Stimulated activated effector memory CD8-positive, alpha-beta T cell treated with anti-CD3 and anti-CD28 coated beads, Interleukin-12 subunit alpha, Interleukin-12 subunit beta, amount 100 ng/mL, for 72 hours (primary cell): ENCODE measurements around the gene FBXW10.
"Not testable (repeated sequence)": the region's sequence is repeated elsewhere in the genome, so short reads cannot be mapped to it uniquely, and the experiment has no call there.

ENCODE experiments used
- ATAC-seq: fragments of 150-1000 bp; cut with Tn5 transposase; 2 replicates; pipeline ENCODE4 v1.10.0; 2021
- DNase-seq, 2 donors: peaks; one replicate each; pipeline ENCODE4 v3.0.0; 2021 to 2022; ENCODE audit warnings: low spot score in 2 of 2
- H3K27ac Mint-ChIP-seq: one replicate; pipeline ENCODE4 v1.8.0; 2022; ENCODE audit warnings: mild to moderate bottlenecking, mixed read lengths
- H3K36me3 Mint-ChIP-seq: one replicate; pipeline ENCODE4 v1.8.0; 2022; ENCODE audit warnings: mild to moderate bottlenecking, mixed read lengths
- H3K4me1 Mint-ChIP-seq: one replicate; pipeline ENCODE4 v1.8.0; 2022; ENCODE audit warnings: mixed read lengths
- H3K4me3 Mint-ChIP-seq: one replicate; pipeline ENCODE4 v1.8.0; 2022; ENCODE audit warnings: mild to moderate bottlenecking, mixed read lengths
- H3K9me3 Mint-ChIP-seq: one replicate; pipeline ENCODE4 v1.8.0; 2022; ENCODE audit warnings: mixed read lengths

FBXW10 gene, protein sequence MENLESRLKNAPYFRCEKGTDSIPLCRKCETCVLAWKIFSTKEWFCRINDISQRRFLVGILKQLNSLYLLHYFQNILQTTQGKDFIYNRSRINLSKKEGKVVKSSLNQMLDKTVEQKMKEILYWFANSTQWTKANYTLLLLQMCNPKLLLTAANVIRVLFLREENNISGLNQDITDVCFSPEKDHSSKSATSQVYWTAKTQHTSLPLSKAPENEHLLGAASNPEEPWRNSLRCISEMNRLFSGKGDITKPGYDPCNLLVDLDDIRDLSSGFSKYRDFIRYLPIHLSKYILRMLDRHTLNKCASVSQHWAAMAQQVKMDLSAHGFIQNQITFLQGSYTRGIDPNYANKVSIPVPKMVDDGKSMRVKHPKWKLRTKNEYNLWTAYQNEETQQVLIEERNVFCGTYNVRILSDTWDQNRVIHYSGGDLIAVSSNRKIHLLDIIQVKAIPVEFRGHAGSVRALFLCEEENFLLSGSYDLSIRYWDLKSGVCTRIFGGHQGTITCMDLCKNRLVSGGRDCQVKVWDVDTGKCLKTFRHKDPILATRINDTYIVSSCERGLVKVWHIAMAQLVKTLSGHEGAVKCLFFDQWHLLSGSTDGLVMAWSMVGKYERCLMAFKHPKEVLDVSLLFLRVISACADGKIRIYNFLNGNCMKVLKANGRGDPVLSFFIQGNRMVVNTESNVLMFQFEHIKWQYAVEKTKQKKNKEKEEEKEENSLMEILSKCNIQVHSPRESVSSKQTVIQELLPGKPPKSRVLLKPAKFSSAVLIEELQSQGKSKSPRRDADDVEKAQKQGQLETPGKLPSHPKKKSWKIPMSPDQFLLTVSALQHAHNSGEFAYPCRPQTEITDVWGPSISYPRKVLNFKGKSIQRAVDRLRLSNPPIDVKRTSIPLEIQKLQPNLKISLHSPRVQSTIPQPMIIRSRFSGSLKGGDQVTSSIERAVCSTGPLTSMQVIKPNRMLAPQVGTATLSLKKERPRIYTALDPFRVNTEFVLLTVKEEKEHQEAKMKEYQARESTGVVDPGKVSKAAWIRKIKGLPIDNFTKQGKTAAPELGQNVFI

DNA sequence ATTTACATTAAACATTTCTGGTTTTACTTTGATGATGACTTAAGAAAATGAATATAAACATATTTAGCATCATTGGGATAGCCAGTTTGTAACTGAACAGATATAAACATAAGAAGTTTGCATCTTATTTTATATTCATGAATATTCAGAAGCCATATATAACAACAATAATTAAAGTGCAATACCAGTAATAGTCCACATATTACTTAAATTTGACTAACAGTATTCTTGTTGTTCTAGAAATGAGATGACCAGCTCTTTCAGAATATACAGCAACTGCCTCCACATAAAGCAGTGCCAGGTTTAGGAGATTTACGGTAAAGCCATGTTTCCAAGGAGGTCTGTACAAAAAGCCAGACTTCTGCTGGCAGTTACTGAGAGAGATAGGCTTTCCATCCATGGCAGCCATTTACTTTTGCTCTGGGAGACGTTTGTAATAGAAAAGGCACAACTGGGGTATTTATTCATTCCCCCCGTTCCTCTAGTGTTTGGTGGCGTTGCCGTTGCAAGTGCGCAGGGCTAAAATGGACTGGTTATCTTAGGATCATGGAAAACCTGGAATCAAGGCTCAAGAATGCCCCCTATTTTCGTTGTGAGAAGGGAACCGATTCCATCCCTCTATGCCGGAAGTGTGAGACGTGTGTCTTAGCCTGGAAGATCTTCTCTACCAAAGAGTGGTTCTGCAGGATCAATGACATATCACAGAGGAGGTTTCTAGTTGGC, at the start of gene FBXW10:
TSS of gene FBXW10 (plus strand) at position 356 of the 723 bp plus-strand sequence. CDS start at position 547, 191 bp downstream.
- not testable (repeated sequence) for H3K4me1 Mint-ChIP-seq, H3K36me3 Mint-ChIP-seq, DNase-seq, H3K4me3 Mint-ChIP-seq, H3K27ac Mint-ChIP-seq, H3K9me3 Mint-ChIP-seq, ATAC-seq

DNA sequence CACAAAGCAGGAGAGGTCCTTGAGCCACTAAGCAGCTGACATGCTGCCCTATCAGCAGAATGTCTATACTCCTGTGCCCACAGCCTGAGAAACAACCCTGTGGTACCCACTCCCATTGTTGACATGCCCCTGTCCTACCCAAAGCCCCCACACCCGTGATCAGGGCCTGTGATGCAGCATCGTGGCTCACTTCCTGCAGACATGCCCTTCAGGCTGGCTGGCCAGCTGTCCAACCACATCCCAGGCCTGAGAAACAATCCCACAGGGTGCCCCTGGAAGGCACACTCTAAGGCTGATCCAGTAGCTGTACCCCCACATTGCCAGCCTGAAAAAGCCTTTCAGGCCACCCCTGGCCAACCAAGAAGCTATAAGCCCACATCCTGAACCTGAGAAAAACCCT, 48.7 kb upstream of the FBXW10 start:
- DNase-seq, H3K27ac Mint-ChIP-seq, H3K9me3 Mint-ChIP-seq, H3K36me3 Mint-ChIP-seq, ATAC-seq, H3K4me3 Mint-ChIP-seq: not testable (repeated sequence)
- H3K4me1 Mint-ChIP-seq = peaks cover 17% of the 10 kb centered on the region

DNA sequence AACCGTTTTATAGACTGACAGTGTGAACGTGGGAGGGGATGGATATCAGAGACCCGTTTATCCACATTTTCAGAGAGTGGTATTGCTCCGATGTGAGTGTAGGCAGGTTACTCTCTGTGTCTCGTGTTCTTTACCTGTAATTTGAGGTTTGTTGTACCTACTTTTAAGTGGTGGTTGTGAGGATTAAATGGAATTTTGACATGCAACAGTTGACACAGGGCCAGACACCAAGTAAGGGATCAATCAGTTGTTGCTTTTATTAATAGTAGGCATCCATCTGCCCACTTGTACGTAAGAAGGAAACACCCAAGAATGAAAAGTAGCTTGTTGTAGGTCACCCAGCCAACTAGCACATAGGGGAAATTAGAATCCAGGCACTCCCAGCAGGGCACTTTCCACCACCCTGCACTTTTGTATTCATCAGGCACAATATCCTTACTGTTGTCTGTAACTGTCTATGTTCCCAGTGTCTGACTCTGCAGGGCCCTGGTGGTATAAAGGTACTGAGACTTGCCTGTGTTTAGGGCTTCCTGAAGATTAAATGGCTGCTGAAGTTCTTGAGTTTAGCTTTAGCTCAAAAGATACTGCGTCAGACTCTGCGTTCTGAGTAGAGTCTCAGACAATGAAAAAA, 45.3 kb upstream of the FBXW10 start:
- not testable (repeated sequence) for ATAC-seq, H3K9me3 Mint-ChIP-seq, DNase-seq, H3K36me3 Mint-ChIP-seq
- Mint-ChIP-seq H3K27ac (peak overlapping the region; percentile 81), H3K4me1 (peaks cover 17% of the 10 kb centered on the region), H3K4me3 (peak overlapping the region; percentile 85)

DNA sequence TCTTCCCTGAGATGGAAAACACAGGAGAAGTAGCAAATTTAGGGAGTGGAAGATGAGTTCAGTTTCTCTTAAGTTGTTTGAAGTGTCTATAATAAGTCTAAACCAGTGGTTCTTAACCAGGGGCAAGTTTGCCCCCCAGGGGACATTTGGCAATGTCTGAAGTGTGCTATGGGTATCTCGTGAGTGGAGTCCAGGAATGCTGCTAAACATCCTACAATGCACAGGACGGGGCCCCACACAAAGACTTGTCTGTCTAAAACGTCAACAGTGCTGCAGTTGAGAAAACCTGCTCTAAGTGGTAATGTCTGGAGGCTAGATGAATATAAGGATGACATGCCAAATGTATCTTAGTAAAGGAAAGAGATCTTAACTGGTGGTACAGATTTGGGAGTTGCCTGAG, 37.9 kb upstream of the FBXW10 start:
- not testable (repeated sequence) for DNase-seq, H3K4me1 Mint-ChIP-seq, H3K36me3 Mint-ChIP-seq, H3K9me3 Mint-ChIP-seq, ATAC-seq, H3K27ac Mint-ChIP-seq, H3K4me3 Mint-ChIP-seq

DNA sequence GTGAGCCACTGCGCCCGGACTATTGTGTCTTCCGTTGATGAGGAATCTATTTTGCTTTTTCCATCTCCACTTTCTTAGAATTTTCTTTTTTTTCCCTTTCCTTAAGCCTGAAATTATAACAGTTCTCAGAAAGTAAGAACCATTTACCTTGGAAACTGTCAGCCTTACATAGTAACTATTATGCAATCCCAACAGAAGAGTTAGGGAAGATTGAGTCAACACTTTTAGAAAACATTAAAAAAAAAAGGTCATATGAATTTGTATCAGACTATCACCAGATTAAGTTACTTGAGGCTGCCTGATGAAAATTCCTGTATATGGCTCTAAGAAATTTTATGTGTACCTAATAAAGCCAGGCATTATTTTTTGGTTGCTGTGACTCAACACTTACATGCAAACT, 35.6 kb upstream of the FBXW10 start:
- not testable (repeated sequence) for DNase-seq, H3K36me3 Mint-ChIP-seq, H3K4me1 Mint-ChIP-seq, H3K27ac Mint-ChIP-seq, H3K4me3 Mint-ChIP-seq, H3K9me3 Mint-ChIP-seq, ATAC-seq

DNA sequence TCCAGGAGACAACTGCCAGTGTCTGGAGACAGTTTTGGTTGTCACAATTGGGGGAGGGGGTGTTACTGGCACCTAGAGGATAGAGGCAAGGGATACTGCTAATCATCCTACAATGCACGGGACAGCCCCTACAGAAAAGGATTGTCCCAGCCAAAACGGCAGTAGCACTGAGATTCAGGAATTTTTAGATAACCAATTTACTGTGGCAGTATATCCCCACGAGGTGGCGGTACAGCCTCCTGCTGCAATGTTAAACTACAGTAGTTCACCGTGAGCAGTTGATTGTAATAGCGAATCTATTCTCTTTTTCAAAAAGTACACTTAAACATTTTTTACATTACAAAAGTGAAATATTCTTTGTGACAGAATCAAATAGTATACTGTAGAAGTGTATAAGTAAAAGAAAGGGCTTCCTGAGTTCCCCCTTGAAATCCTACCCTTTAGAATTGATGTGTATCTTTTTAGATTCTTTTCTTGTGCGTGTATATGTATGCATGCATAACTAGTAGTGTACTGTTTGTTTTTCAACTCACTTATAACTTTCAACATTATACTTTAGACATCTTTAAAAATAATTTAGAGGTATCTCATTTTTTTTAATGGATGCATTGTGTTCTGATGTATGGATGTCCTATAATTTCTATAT, 31.4 kb upstream of the FBXW10 start:
- not testable (repeated sequence) for H3K4me1 Mint-ChIP-seq, H3K9me3 Mint-ChIP-seq, H3K27ac Mint-ChIP-seq, H3K36me3 Mint-ChIP-seq, H3K4me3 Mint-ChIP-seq
- DNase-seq (peak; percentile 34 to 67), ATAC-seq (peak; percentile 65)

DNA sequence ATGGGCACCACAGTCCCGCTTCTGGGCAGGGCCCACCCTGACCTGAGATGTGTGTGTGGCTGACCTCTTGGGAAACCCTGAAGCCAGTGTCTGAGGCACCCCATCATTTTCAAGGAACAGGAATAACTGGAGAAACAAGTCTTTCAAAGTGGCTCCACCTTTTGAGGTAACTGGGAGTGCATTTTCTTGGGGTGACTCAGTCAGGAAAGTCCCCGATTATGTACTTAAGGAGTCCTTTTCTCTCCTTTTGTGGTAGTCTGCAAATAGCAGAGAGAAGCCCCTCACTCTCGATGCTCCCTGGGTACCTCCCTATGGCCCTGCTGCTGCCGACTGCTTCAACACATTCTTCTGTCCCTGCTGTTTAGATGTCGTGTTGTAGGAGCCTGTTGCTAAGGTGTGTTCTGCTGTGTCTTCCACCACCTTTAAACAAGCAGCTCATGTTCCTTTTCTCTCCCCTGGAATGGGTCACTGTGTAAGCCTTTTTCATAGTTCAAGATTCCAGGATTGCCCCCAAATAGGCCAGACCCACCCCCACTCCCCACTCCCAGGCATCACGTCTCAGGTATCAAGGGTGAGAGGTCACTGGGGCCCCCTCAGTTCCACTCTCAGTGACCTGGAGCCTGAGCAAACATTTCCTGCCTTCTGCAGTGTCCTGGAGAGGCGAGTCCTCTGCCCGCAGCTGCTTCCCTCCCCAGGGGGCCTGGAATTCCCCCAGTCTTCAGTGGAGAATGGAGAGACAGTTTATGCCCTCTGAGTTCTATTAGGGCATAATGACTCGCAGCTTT, 25.0 kb upstream of the FBXW10 start:
- ATAC-seq, H3K27ac Mint-ChIP-seq, DNase-seq: not testable (repeated sequence)

DNA sequence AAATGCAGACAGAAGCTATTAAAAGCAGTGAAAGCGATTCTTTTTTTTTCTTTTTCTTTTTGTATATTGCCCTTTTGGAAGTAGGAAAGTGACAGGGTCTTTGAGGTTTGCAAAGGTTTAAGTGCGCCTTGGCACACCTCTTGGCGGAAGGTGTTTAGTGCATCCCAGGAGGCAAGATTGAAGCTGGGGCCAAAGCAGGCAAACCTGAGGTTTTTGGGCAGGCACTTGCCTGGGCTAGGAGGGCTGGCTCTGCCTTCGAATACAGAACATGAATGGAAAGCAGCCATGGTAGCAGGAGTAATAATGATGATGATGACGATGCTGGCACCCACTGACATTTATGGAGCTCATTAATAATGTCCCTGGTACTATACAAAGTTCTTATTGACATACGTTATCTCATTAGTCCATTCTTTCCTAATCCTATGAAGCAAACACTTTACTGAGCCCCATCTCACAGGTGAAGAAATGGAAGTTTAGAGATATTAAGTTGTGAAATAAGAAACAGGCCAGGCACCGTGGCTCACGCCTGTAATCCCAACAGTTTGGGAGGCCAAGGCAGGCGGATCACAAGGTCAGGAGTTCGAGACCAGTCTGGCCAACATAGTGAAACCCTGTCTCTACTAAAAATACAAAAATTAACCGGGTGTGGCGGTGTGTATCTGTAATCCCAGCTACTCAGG, 24.3 kb upstream of the FBXW10 start:
- DNase-seq, ATAC-seq, H3K36me3 Mint-ChIP-seq, H3K27ac Mint-ChIP-seq, H3K9me3 Mint-ChIP-seq, H3K4me3 Mint-ChIP-seq, H3K4me1 Mint-ChIP-seq: not testable (repeated sequence)

More for the DNA sequence above, 25.0 kb upstream of the FBXW10 start:
- H3K4me3 Mint-ChIP-seq, H3K4me1 Mint-ChIP-seq, H3K36me3 Mint-ChIP-seq, H3K9me3 Mint-ChIP-seq: not testable (repeated sequence)

DNA sequence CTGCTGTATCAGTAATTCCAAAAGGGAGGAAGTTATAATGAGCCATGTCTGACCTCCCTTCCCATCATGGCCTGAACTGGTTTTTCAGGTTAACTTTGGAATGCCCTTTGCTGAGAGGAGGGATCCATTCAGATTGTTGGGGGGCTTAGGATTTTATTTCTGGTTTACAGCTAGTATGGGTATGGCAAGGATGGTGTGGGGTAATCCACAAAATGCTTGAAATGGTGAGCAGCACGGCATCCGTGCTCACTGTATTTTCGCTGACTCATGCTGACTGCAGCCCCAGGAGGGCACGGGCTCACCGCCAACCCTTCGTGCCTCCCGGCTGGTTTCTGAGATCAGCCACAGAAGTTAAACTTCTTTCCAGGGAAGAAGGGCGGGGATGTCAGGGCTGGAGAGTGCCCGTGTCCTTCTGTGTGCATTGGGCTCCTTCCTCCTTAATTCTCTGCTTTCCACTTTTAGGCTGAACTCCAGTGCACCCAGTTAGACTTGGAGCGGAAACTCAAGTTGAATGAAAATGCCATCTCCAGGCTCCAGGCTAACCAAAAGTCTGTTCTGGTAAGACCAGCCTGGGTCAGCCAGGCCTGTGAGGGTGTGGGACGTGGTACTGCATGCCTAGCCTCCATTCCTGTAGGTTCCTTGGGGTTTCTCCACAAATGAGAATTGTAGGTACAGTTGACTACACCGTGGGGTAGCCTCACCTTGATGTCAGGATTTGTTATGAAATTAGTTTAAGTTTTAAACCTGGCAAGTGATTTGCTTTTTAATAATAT, 21.9 kb upstream of the FBXW10 start:
- not testable (repeated sequence) for H3K4me3 Mint-ChIP-seq, H3K27ac Mint-ChIP-seq, ATAC-seq, H3K9me3 Mint-ChIP-seq, H3K36me3 Mint-ChIP-seq, H3K4me1 Mint-ChIP-seq, DNase-seq

DNA sequence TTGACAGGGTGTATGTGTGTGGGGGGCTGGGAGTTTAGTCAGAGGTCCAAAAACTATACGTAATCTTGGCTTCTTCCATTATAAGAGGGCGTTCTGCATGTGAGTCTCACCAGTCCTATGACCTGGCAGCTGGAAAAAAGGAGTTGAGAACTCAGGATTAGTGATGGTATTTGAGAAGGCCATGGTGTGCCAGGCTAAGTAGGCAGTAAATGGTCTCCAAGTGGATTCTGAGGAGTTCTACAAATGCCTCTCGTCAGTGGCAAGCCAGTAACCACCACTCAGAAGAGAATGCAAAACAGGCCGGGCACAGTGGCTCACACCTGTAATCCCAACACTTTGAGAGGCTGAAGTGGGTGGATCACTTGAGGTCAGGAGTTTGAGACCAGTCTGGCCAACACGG, 21.2 kb upstream of the FBXW10 start:
- not testable (repeated sequence) for ATAC-seq, H3K36me3 Mint-ChIP-seq, H3K4me1 Mint-ChIP-seq, H3K4me3 Mint-ChIP-seq, H3K9me3 Mint-ChIP-seq, H3K27ac Mint-ChIP-seq, DNase-seq

DNA sequence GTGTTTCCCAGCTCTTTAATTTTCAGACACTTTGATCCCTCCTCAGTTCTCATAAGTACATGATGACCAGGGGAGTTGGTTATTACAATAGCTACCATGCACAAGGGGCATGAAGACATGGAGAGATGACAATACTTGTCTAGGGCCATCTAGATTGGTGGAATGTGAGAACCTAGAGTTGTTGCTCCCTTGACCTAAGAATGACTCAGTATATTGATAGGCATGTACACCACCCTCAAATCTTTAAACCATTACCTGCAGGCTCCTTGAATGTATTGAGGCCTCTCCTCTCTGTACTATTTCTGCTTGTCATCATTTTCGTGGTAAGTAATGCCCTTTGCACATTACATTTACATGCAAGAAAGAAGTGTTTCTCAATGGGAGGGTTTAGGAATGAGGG, 20.3 kb upstream of the FBXW10 start:
- H3K36me3 Mint-ChIP-seq, ATAC-seq, H3K9me3 Mint-ChIP-seq: not testable (repeated sequence)

DNA sequence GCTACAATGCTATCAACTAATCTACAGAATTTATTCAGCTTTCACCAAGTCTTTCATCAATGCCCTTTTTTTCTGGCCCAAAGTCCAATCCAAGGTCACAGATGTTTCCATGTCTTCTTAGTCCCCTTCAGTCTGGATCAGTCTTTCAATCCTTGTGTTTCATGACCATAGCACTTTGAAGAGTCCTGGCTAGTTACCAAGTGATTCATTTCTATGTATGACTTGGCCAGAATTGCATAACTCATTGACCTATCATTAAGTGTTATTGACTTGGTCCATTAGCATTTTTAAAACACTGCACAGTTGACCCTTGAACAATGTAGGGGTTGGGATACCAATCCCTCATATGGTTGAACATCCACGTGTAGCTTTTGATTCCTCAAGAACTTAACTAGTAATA, 11.4 kb upstream of the FBXW10 start:
- not testable (repeated sequence) for H3K36me3 Mint-ChIP-seq, H3K4me3 Mint-ChIP-seq, DNase-seq, H3K27ac Mint-ChIP-seq, H3K4me1 Mint-ChIP-seq, H3K9me3 Mint-ChIP-seq, ATAC-seq

More for the DNA sequence above, 20.3 kb upstream of the FBXW10 start:
- H3K4me3 Mint-ChIP-seq, H3K27ac Mint-ChIP-seq, DNase-seq, H3K4me1 Mint-ChIP-seq: not testable (repeated sequence)
